ENCODE results near the gene TMEM175. TPM values are rescaled to one million over a fixed set of nuclear protein-coding genes. Genes with fewer than 3 reads are reported as not detected.
A peak's percentile ranks its signal among the peaks of the same experiment; 100 is the strongest.

The TMEM175 gene
- total and polyA plus RNA-seq, 2 of the 8 experiments (the other 6 are each of a cell fraction or from before 2014, with no cell fraction given), result 4.9 to 20.7 TPM

GRCh38 chr4:988726-989721 is 56.8 kb downstream of the TMEM175 start:
- Histone ChIP-seq H3K56ac (replicated peaks; ENCODE audit: insufficient read length, low read depth, low read length) (no peak overlapping the region), H4K5ac (ENCODE audit: insufficient read length, low read depth, low read length) (no peak overlapping the region), H2AFZ (ENCODE audit: low read length) (no peak overlapping the region), H4K91ac (replicated peaks; ENCODE audit: insufficient read length, low read length) (no peak overlapping the region), H3K9ac (replicated peaks in 1 of 4; ENCODE audit: extremely low read depth in 1 of 4, low read depth in 3 of 4, low read length in 3 of 4) (no peak overlapping the region), H3K79me2 (ENCODE audit: control insufficient read depth in 1 of 2, insufficient read depth in 2 of 2, low read length in 2 of 2) (no peaks in the 10 kb centered on the region), H3K27ac (ENCODE audit: low read depth, low read length) (no peak overlapping the region), H3K4me1 (replicated peaks in 1 of 4; ENCODE audit: control insufficient read depth in 3 of 4, insufficient read depth in 4 of 4, low read length in 3 of 4) (peaks cover 0 to 3% (median 2%) of the 10 kb centered on the region in 4 experiments; a peak in 4 of 7 replicates), H4K20me1 (replicated peaks in 1 of 2; ENCODE audit: control insufficient read depth in 1 of 2, insufficient read depth in 2 of 2, low read length in 2 of 2) (peaks cover 2 to 8% of the 10 kb centered on the region in 2 experiments), H4K8ac (ENCODE audit: extremely low read depth, insufficient read depth, low read length) (0 out of 2 replicates have a peak overlapping the region, but pooled peaks have one; percentile 22), H2BK12ac (ENCODE audit: low read depth, low read length) (no peak overlapping the region), H3K4ac (replicated peaks; ENCODE audit: insufficient read length, low read depth, low read length) (no peak overlapping the region), H2AK5ac (ENCODE audit: low read depth, low read length) (no peak overlapping the region), H2BK20ac (ENCODE audit: low read length) (no peak overlapping the region), H3K4me2 (ENCODE audit: insufficient read depth in 1 of 2, low read depth in 2 of 2, low read length in 2 of 2) (no peak overlapping the region), H3K18ac (ENCODE audit: extremely low read depth, low read length) (no peak overlapping the region), H3K79me1 (ENCODE audit: low read depth, low read length) (no peaks in the 10 kb centered on the region), H2BK5ac (ENCODE audit: low read depth, low read length) (no peak overlapping the region), H3K27me3 (replicated peaks in 1 of 4; ENCODE audit: control insufficient read depth in 3 of 4, extremely low read depth in 1 of 4, insufficient read depth in 3 of 4, low read length in 3 of 4) (peaks cover 0 to 21% (median 14%) of the 10 kb centered on the region in 4 experiments; a peak in 6 of 7 replicates), H3K36me3 (ENCODE audit: control insufficient read depth in 2 of 4, insufficient read depth in 4 of 4, low read length in 3 of 4) (no peaks in the 10 kb centered on the region; a peak in 1 of 8 replicates), H2BK15ac (ENCODE audit: low read length) (no peak overlapping the region), H3K9me3 (ENCODE audit: insufficient read depth in 2 of 2, low read depth in 1 of 2, low read length in 1 of 2) (no peaks in the 10 kb centered on the region), H3K23me2 (ENCODE audit: low read depth, low read length) (peaks cover 5% of the 10 kb centered on the region; the same call in 1 of the 2 replicates), H3K23ac (ENCODE audit: insufficient read length) (no peak overlapping the region), H3K14ac (ENCODE audit: insufficient read length) (no peak overlapping the region), H2BK120ac (replicated peaks; ENCODE audit: low read depth, low read length) (no peak overlapping the region), H3K4me3 (ENCODE audit: extremely low read depth in 1 of 4, insufficient read depth in 2 of 4, low read depth in 3 of 4, low read length in 4 of 4) (no peak overlapping the region)
- no peak for DNase-seq (ENCODE audit: low read depth in 1 of 2, low spot score in 2 of 2)
- CTCF ChIA-PET (ENCODE audit: partially characterized antibody), result interaction anchor here (0.6 to 1.3 kb wide), 5 partner anchors 9 to 142 kb away, joined by 3 to 5 read pairs (median 3); no protein-coding TSS in a partner anchor
- POLR2A ChIA-PET (ENCODE audit: partially characterized antibody), result no interaction called here
- no peak for FAIRE-seq
- WGBS, 2 experiments (ENCODE audit: extremely low coverage in 1 of 2, insufficient coverage in 1 of 2, insufficient read length in 1 of 2, insufficient replicate concordance in 2 of 2, low coverage in 1 of 2, low lambda C conversion rate in 2 of 2, missing lambda C conversion rate in 1 of 2), result 92% methylated on average over 69 of the region's 69 CpGs; no CpG with 5 or more reads in 1 of the 2 experiments
- no peak for TF ChIP-seq TAF7 (optimal IDR thresholded peaks at IDR 0.05; ENCODE audit: borderline replicate concordance, low read depth, low read length)
- no peak for TF ChIP-seq SP1 (IDR thresholded peaks at IDR 0.05; ENCODE audit: low read depth, low read length)
- no peak for TF ChIP-seq NANOG (IDR thresholded peaks at IDR 0.05; ENCODE audit: insufficient read depth, low read depth, low read length, poor library complexity, severe bottlenecking)
- TF ChIP-seq FOSL1 (IDR thresholded peaks at IDR 0.05; ENCODE audit: insufficient read depth, low read depth, low read length), result no peak
- no peak for TF ChIP-seq TEAD4 (IDR thresholded peaks at IDR 0.05; ENCODE audit: low read depth, low read length)
- TF ChIP-seq USF2 (IDR thresholded peaks at IDR 0.05; ENCODE audit: low read length), result no peak
- TF ChIP-seq POLR2A (IDR thresholded peaks at IDR 0.05; ENCODE audit: control extremely low read depth in 1 of 2, low read depth in 2 of 2, low read length in 2 of 2), result no peak
- no peak for TF ChIP-seq NRF1 (IDR thresholded peaks at IDR 0.05; ENCODE audit: low read depth, low read length)
- TF ChIP-seq SP4 (IDR thresholded peaks at IDR 0.05; ENCODE audit: low read length), result no peak
